EH (cell line): ENCODE data around the gene TUBA8.
"Not testable (repeated sequence)": the region's sequence is repeated elsewhere in the genome, so short reads cannot be mapped to it uniquely, and the experiment has no call there.

Experiments used
- DNase-seq: peaks from one replicate; pipeline ENCODE4 v3.0.0-alpha.2; 2015; ENCODE audit warnings: low read depth

TUBA8 gene

GRCh38 chr22:18172776-18173175 is 62.2 kb downstream of the TUBA8 start:
- not testable (repeated sequence) for DNase-seq

GRCh38 chr22:18173441-18173840 is 62.8 kb downstream of the TUBA8 start:
- not testable (repeated sequence) for DNase-seq
